Hair follicular keratinocyte (primary cell): ENCODE data around the gene PC. TPM values are rescaled to one million over a fixed set of nuclear protein-coding genes. Genes with fewer than 3 reads are reported as not detected.

ENCODE experiments used
- total RNA-seq: library from RNA; depleted of rRNA; stranded (reverse); fragments of >200 nt; gene quantifications from 2 replicates; pipeline ENCODE4 v1.2.3, GENCODE V29; 2015

Gene PC
- 59.2 and 83.7 TPM in 2 replicates for total RNA-seq

GRCh38 chr11:66958232-66958955, at the start of gene PC:
Gene PC (minus strand): TSS chr11:66958383. CDS start chr11:66872159, 86,224 bp downstream.

GRCh38 chr11:66974724-66975404, 16.7 kb upstream of the PC start, which contains the start of gene C11orf86:
Gene C11orf86 (plus strand): TSS chr11:66975304. CDS start chr11:66975363, 59 bp downstream.

GRCh38 chr11:66856496-66857233, 101.5 kb downstream of the PC start, which contains the start of gene LRFN4:
Gene LRFN4 (plus strand): TSS chr11:66857064. CDS start chr11:66857745, 681 bp downstream.

GRCh38 chr11:66842896-66843775, 115.0 kb downstream of the PC start, which contains the start of gene RCE1:
Gene RCE1 (plus strand): TSS chr11:66843441. CDS start chr11:66843456, 15 bp downstream.

Other genes starting within 250 kb of the PC start
- gene SPTBN2, start 229.2 kb downstream of the PC start, total RNA-seq, result 26.7 and 42.9 TPM in 2 replicates
- gene RCE1, start 114.9 kb downstream of the PC start, total RNA-seq, result 22.4 and 22.8 TPM in 2 replicates
- gene LRFN4, start 101.3 kb downstream of the PC start, total RNA-seq, result 20.8 and 21.1 TPM in 2 replicates
- not detected in 2 replicates for gene C11orf86, start 16.9 kb upstream of the PC start, total RNA-seq
- 0.53 and 1.3 TPM in 2 replicates for gene SYT12, start 64.8 kb upstream of the PC start, total RNA-seq
- 234 and 269 TPM in 2 replicates for gene RHOD, start 98.5 kb upstream of the PC start, total RNA-seq
- gene KDM2A, start 160.9 kb upstream of the PC start, total RNA-seq, result 20.2 and 21.2 TPM in 2 replicates